DMS79 (cell line): Measurements from ENCODE around the gene NOP14.
"Not testable (repeated sequence)": the region's sequence is repeated elsewhere in the genome, so short reads cannot be mapped to it uniquely, and the experiment has no call there.

Experiments
- DNase-seq: peaks from one replicate; lab custom pipeline; 2025; lab: John Stamatoyannopoulos, UW

NOP14 gene

DNA sequence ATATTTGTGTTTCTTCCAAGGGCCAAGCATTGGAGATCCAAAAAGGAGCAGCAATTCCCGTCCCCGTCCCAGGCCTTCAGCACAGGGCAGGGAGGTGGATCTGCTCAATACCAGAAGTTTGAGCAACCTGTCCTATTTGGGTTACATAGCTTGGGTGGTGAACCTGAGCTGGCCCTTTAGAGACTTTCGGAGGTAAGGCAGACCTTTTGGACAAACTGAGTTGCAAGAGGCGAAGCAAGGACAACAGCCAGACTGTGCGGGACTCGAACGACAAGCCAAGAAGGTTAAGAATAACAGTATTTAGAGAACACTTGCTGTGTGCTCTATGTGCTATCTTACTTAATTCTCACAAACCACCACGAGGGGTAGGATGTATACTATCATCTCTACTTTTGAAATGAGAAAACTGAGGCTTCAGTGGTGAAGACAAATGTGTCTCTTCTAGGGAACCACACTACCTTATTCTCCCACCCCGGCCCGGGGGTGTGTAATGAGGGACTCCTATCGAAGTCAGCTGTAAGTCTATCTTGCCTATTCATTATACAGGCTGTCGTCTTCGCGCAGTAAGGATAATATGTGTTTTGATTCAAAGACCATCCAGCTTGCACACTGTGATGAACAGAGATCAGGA lies 1.3 kb downstream of the NOP14 start:
- no peak for DNase-seq

GRCh38 chr4:2961421-2961810 lies 1.8 kb downstream of the NOP14 start:
- DNase-seq, result no peak

DNA sequence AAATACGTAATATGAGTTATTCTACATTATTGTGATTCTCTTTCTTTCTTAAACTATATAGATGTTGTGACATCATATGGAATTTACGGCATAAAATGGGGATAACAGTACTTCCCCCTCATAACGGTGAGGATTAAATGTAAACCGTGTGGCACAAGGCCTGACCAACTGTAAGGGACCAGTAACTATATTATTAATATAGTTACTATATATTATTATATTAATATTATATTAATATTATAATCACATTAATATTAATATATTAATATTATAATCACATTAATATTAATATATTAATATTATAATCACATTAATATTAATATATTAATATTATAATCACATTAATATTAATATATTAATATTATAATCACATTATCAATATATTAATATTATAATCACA lies 2.8 kb downstream of the NOP14 start:
- not testable (repeated sequence) for DNase-seq

DNA sequence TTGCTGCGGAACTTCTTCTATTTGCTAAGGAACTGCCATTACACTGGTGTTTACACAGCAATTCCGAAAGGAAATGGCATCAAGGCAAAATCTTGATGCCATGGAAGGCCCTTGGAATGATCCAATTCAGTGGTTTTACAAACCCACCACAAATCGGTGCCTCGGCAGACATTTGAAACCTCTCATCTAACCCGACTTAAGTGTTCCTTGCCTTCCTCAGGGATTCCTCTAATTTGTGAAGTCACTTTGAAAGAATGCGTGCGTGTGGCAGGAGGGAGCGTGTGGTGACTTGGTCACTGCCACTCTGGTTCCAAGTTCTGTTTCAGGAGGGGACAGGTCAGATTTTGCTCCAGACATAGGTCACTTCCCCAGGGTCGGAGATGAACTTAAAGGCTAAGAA lies 4.8 kb downstream of the NOP14 start:
- peak; percentile 16 for DNase-seq

DNA sequence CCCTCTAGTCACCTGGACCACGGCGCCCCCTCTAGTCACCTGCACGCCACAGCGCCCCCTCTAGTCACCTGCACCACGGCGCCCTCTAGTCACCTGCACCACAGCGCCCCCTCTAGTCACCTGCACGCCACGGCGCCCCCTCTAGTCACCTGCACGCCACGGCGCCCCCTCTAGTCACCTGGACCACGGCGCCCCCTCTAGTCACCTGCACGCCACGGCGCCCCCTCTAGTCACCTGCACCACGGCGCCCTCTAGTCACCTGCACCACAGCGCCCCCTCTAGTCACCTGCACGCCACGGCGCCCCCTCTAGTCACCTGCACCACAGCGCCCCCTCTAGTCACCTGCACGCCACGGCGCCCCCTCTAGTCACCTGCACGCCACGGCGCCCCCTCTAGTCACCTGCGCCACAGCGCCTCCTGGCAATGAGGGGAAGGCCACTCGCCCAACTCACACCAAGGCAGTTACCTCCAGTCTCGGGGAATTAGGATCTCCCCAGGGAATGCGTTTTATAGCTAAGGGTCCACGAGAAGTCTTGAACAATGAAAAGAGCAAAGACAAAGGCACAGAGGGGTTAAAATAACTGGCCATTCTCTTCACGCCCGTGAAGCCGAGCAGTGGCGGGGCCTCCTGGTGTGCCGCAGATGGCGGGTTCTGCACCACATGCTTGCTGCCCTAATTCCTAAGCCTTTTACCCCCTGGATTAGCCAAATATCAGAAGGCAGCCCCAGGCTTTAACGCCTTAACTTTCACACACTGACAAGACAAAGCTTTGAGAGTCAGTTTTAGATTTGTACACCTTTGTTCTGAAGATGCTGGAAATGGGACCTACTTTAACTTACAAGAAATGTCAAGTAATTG lies 7.8 kb downstream of the NOP14 start:
- not testable (repeated sequence) for DNase-seq

DNA sequence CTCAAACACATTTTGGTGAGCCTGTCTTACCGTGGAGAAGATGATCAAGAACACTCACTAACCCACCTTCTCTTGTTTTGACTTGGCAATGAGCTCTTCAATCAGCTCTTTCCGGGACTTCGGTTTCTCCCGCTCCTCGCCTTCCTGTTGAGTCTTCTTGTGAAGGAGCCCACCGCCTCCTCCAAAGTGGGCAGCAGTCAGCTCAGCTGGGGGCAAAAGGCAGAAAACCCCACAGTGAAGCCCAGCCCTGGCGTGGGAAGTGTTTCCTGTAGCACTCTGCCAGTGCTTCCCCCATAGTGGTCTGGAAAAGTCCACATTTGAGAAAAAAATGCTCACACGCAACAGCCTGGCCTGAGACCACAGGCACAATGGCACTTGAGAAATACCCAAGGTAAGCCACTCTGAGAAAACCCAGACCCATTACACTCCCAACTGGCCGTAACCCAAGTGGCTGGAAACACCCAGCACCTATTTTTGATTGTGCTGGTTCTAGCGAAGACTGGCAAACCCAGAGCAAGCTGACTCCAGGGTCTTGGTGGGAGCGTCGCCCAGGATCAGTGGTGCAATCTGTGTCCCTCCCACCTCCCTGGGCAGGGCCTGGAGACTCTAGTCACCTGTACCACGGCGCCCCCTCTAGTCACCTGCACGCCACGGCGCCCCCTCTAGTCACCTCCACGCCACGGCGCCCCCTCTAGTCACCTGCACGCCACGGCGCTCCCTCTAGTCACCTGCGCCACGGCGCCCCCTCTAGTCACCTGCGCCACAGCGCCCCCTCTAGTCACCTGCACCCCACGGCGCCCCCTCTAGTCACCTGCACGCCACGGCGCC lies 8.6 kb downstream of the NOP14 start:
- peak; percentile 21 for DNase-seq

GRCh38 chr4:2953496-2953895 lies 9.7 kb downstream of the NOP14 start:
- DNase-seq, result no peak

DNA sequence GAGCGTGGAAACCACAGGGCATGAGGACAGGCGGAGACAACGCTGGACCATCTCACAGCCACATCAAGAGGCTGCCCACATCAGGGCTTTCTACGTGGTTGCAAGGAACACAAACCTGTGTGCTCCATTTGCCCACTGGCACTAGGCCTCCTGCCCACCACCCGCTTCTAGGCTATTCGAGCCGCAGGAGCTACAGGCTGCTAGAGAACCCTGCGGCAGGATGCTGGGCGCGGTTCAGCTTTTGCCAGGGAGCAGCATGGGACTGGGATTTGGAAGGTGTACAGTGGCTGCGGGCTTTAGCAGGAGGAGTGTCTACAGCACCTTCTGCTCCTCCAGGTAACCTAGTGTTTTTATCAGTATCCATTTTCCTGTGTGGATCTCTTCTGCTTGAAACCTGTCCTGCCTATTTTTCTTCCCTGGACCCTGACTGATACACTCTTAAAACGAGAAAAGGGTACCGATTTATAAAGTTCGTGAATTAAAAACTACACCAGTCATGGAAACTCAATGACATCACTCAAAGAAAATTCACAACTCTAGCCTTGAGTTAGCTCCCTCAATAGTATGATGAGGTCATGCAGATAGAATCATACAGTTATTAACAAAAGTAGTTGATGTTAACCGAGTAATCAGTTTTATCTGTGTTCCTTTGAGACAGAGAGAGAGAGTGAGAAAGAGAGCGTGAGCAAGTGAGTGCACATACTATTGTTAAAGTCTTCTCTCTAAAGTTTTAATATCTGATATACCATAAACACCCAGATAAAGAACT lies 12.8 kb downstream of the NOP14 start:
- no peak for DNase-seq

DNA sequence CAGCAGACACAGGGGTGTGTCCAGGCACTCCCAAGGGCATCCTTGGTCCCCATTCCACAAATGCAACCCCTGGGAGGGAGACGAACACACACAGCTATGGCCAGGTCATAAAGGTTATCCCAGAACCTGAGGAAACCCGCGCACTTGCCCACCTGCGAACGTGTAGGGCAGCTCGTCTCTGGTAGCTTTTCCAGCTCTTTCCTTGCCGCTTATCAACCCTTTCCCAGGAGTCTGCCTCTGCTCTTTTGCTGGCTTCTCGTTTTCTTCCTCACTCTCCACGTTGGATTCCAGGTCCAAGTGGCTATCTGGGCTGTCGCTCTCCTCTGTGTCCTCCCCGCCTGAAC lies 13.5 kb downstream of the NOP14 start:
- no peak for DNase-seq

- DNase-seq, result no peak
Observed at GRCh38 chr4:2948895-2949781, 14.1 kb downstream of the NOP14 start.

DNA sequence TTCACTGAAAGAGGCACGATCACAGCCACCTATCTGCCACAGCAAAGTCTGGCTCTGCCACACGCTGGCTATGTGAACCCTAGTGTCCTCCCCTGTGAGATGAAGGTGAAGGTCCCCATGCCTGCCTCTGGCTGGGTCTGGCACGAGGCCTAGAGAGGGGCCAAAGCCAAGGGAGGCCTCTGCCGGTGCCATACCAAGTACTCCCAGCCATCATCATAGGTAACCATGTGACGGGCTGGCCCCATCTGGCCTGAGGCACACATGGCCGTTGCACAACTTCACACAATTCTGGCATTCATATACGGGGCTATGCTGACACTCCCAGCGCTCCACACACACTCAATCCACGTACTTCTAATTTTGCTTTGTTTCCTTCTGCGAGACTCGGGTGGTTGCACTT lies 15.3 kb downstream of the NOP14 start:
- no peak for DNase-seq

DNA sequence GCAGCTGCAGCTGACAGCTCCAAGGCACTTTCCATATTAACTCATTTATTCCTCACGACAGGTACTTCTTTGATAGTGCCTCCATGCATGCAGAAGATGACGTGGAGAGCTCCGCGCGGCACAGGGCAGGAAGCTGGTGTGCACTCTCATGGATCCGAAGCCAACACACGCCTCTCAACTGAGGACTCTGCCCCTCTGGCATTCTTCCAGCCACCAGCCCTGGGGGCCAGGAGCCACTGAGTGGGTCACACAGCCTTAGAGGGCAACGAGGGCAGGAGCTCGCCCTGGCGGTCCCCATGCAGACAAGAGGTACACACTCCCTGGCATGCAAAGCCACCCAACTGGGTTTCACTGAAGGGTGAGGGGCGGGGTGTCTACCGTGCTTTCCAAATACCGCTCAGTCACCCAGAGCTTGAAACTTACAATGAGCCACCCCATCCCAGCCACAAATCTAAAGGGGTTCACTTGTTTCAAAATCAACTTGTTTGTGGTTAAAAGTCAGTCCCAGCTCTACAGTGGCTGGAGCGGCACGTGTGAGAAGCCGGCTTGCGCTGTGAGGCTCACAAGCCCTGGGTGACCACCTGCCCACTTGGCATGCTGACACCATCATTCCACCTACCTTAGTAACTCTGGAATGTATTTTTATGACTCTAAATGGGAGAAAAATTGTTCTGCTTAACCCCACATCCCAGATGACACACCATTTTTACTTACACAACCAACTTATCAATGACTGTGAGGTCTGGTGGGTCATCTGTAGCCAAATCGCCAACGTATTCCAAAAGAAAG lies 16.2 kb downstream of the NOP14 start:
- DNase-seq, result no peak

- not testable (repeated sequence) for DNase-seq
Observed at GRCh38 chr4:2945619-2946604, 17.3 kb downstream of the NOP14 start.

DNA sequence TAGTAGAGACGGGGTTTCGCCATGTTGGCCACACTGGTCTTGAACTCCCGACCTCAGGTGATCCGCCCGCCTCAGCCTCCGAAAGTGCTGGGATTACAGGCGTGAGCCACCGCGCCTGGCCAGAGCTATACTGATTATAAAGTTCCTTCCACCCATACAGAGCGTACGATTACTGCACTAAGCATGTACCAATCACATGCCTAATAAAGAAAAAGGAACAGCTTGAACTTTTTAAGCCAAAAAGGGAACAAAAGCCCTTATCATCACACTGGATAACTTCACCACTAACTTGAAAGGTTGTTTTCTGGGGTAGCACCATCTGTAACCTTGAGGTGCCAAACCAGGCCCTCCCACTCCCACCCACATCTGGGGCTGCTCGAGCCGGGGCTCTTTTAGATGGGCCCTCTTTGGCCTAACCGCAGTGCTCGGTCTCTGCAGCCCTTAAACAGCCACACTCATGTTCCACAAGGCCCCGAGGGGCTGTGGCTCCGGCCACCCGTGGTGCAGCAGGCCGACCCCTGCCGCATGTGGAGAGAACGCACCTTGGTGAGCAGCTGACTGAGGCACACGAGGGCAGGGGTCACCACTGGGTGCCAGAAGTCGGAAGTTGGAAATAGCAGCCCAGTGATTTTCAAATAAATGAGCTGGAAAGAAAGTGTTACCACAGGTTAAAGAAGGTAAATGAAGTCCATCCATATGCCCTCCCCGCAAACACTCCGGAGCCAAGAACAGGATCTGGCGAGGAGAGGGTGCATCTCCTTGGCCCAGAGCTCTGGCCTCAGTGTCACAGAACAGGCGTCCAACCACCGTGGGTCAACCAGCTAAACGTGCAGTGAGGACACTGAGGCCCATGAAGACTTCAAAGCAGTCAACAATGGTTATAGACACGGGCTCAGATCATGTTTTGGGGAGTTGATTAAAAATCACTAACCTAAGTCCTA lies 18.4 kb downstream of the NOP14 start:
- no peak for DNase-seq

GRCh38 chr4:2944091-2944482 lies 19.1 kb downstream of the NOP14 start:
- no peak for DNase-seq

GRCh38 chr4:2943364-2944090 lies 19.7 kb downstream of the NOP14 start:
- DNase-seq, result no peak
